Upper lobe of right lung (tissue), 1 donor: ENCODE data around the gene BTBD7. TPM values are rescaled to one million over a fixed set of nuclear protein-coding genes. Genes with fewer than 3 reads are reported as not detected.

ENCODE experiments used
- ATAC-seq: fragments of 200-7000 bp; cut with Tn5 transposase; one replicate; pipeline ENCODE4 v1.9.1; 2020; ENCODE audit warnings: mild to moderate bottlenecking, moderate library complexity
- DNase-seq: peaks from one replicate; pipeline ENCODE4 v3.0.0-alpha.2; 2020
- H3K27ac ChIP-seq: fragments of 200-600 bp; one replicate; pipeline ENCODE4 v1.8.0; 2022
- H3K27me3 ChIP-seq: fragments of 200-600 bp; one replicate; pipeline ENCODE4 v1.8.0; 2022; ENCODE audit warnings: mild to moderate bottlenecking
- H3K36me3 ChIP-seq: fragments of 200-600 bp; one replicate; pipeline ENCODE4 v1.8.0; 2022
- H3K4me1 ChIP-seq: fragments of 200-600 bp; one replicate; pipeline ENCODE4 v1.8.0; 2022
- H3K4me3 ChIP-seq: fragments of 200-600 bp; one replicate; pipeline ENCODE4 v1.8.0; 2022; ENCODE audit warnings: mild to moderate bottlenecking
- H3K9me3 ChIP-seq: fragments of 200-600 bp; one replicate; pipeline ENCODE4 v1.8.0; 2022
- CTCF ChIP-seq: fragments of 200-600 bp; IDR thresholded peaks from one replicate; pipeline ENCODE4 v1.8.0; 2022; ENCODE audit warnings: antibody characterized with exemption
- intact Hi-C: fragments of 100-400 bp; cut with DNase I; formaldehyde crosslinking; loops from one replicate; pipeline ENCODE4 v1.11.0; 2022
- total RNA-seq: library from RNA; stranded (reverse); fragmentation: NEBNext Ultra II Directional; extraction: Animal tissue kit (Norgen Biotek cat#: 25700); gene quantifications from one replicate; pipeline ENCODE4 v1.2.1, GENCODE V29; 2021
- donor health status: DM: no; HTN: yes; CAD: no; lungs with severe emphysema.

The BTBD7 gene
- total RNA-seq, 1 donor from 2014 or later = 38.2 TPM

- no peak overlapping the region for H3K27ac ChIP-seq
- H3K4me1 ChIP-seq = no peaks in the 10 kb centered on the region
- H3K9me3 ChIP-seq = no peaks in the 10 kb centered on the region
- DNase-seq (no peak), ATAC-seq (peak; percentile 45)
- H3K27me3 ChIP-seq = no peaks in the 10 kb centered on the region
- no peak for TF ChIP-seq CTCF
- no peak overlapping the region for H3K4me3 ChIP-seq
- no peaks in the 10 kb centered on the region for H3K36me3 ChIP-seq
- intact Hi-C loops = no loop called here
Observed at GRCh38 chr14:93343266-93343665, 10.4 kb upstream of the BTBD7 start.

- no peak for TF ChIP-seq CTCF
- no peaks in the 10 kb centered on the region for H3K9me3 ChIP-seq
- H3K36me3 ChIP-seq = no peaks in the 10 kb centered on the region
- no peak overlapping the region for H3K27ac ChIP-seq
- no peak for ATAC-seq
- H3K4me1 ChIP-seq = peaks cover 4% of the 10 kb centered on the region
- DNase-seq = no peak
- no peak overlapping the region for H3K4me3 ChIP-seq
- no peaks in the 10 kb centered on the region for H3K27me3 ChIP-seq
- intact Hi-C loops = no loop called here
Observed at GRCh38 chr14:93337884-93338283, 5.0 kb upstream of the BTBD7 start.

DNA sequence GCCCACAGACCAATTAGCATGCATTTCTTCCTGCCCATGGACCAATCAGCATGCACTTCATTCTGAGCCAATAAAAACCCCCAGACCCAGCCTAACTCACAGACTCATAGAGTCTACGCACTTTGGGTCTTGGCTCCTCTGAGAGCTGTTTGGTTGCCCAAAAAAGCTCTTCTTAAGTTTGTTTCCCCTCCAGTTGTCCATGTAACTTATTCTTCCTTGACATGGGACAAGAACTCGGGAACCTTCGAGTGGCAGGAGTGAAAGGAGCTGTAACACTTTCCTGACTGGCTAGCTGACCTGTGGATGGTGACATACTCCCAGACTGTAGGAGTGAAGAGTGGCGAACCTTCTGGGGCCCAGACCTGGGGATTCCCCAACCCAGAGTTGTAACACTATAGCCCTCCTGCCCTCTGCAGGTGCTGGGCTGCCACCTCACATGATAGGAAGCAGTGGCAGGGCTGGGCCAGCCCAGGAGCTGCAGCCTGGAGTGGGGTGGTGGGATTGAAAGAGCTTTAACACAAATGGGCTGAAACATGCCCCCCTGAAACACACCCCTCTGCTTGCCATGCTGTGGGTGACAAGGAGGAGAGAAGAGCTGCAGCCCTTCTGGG, 4.4 kb upstream of the BTBD7 start:
- Histone ChIP-seq H3K4me3 (no peak overlapping the region), H3K27me3 (no peaks in the 10 kb centered on the region), H3K36me3 (no peaks in the 10 kb centered on the region), H3K9me3 (no peaks in the 10 kb centered on the region), H3K4me1 (peaks cover 4% of the 10 kb centered on the region), H3K27ac (no peak overlapping the region)
- ATAC-seq (no peak), DNase-seq (no peak)
- no peak for TF ChIP-seq CTCF
- intact Hi-C loops = no loop called here

- intact Hi-C loops = no loop called here
- Histone ChIP-seq H3K9me3 (no peaks in the 10 kb centered on the region), H3K4me1 (peaks cover 36% of the 10 kb centered on the region), H3K27me3 (no peaks in the 10 kb centered on the region), H3K36me3 (no peaks in the 10 kb centered on the region), H3K4me3 (peak overlapping the region; percentile 75), H3K27ac (peak overlapping the region; percentile 95)
- TF ChIP-seq CTCF = no peak
- DNase-seq = no peak
- no peak for ATAC-seq
Observed at GRCh38 chr14:93333631-93334103, 831 bp upstream of the BTBD7 start.

DNA sequence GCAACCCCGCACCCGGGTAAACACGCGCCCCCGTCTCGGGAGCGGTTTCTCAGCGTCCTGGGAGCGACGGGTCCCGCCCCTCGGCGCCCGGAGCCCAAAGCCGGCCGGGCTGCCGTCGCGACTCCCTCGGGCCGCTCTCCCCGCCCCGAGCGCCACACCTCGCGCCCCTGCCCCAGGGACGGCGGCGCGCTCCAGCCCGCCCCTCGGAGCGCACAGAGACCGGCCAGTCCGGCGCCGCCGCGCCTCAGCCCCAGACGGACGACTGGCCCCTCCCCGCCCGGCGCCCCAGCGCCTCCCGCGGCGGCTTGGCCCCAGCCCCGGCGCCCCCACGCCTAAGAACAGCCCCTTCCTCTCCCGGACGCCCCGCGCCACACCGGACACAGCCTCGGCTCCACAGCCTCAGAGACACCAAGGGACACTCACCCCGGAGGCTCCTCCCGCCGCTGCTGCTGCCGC, 411 bp downstream of the BTBD7 start:
- no peaks in the 10 kb centered on the region for H3K27me3 ChIP-seq
- peak overlapping the region; percentile 75 for H3K4me3 ChIP-seq
- ATAC-seq (peak; percentile 88), DNase-seq (peak; percentile 87)
- no peaks in the 10 kb centered on the region for H3K9me3 ChIP-seq
- H3K36me3 ChIP-seq = no peaks in the 10 kb centered on the region
- peaks cover 36% of the 10 kb centered on the region for H3K4me1 ChIP-seq
- no peak for TF ChIP-seq CTCF
- peak overlapping the region; percentile 95 for H3K27ac ChIP-seq
- intact Hi-C loops = no loop called here
